ENCODE measurements around the gene PPP3CA.

The PPP3CA gene

GRCh38 chr4:101286663-101287062, 60.7 kb downstream of the PPP3CA start:
- no peak for DNase-seq

- DNase-seq = no peak
These were observed 61.3 kb downstream of the PPP3CA start for GRCh38 chr4:101285985-101286384.

GRCh38 chr4:101284546-101284945, 62.8 kb downstream of the PPP3CA start:
- no peak for DNase-seq

- DNase-seq = no peak
These were observed 63.9 kb downstream of the PPP3CA start for GRCh38 chr4:101283434-101283833.

- no peak for DNase-seq
These were observed 65.1 kb downstream of the PPP3CA start for GRCh38 chr4:101282076-101282844.

- DNase-seq = no peak
These were observed 66.3 kb downstream of the PPP3CA start for GRCh38 chr4:101280866-101281600.

- no peak for DNase-seq
These were observed 67.9 kb downstream of the PPP3CA start for GRCh38 chr4:101279377-101279871.

GRCh38 chr4:101277671-101278070, 69.7 kb downstream of the PPP3CA start:
- no peak for DNase-seq

- DNase-seq = no peak
These were observed 70.7 kb downstream of the PPP3CA start for GRCh38 chr4:101276661-101277060.

- no peak for DNase-seq
These were observed 72.2 kb downstream of the PPP3CA start for GRCh38 chr4:101274888-101275752.

- DNase-seq = no peak
These were observed 75.8 kb downstream of the PPP3CA start for GRCh38 chr4:101271516-101271915.

GRCh38 chr4:101269682-101270081, 77.6 kb downstream of the PPP3CA start:
- DNase-seq = no peak

GRCh38 chr4:101265816-101266172, 81.5 kb downstream of the PPP3CA start:
- no peak for DNase-seq

GRCh38 chr4:101264993-101265815, 82.1 kb downstream of the PPP3CA start:
- DNase-seq = no peak

- DNase-seq = no peak
These were observed 82.8 kb downstream of the PPP3CA start for GRCh38 chr4:101264512-101264911.

GRCh38 chr4:101262683-101263082, 84.6 kb downstream of the PPP3CA start:
- no peak for DNase-seq

GRCh38 chr4:101259876-101260275, 87.5 kb downstream of the PPP3CA start:
- no peak for DNase-seq

GRCh38 chr4:101258883-101259282, 88.4 kb downstream of the PPP3CA start:
- no peak for DNase-seq

- no peak for DNase-seq
These were observed 91.1 kb downstream of the PPP3CA start for GRCh38 chr4:101256222-101256621.

GRCh38 chr4:101254776-101255175, 92.5 kb downstream of the PPP3CA start:
- no peak for DNase-seq

GRCh38 chr4:101253121-101253520, 94.2 kb downstream of the PPP3CA start:
- DNase-seq = no peak

GRCh38 chr4:101252721-101253120, 94.6 kb downstream of the PPP3CA start:
- no peak for DNase-seq

Measured in NCI-H2171 (cell line).